HG03175 (cell line): ENCODE data around the gene FER1L5.
A peak's percentile ranks its signal among the peaks of the same experiment; 100 is the strongest.

Source experiments
- ATAC-seq: cut with Tn5 transposase; IDR thresholded peaks from one replicate; pipeline ENCODE4 v1.9.1; 2021; ENCODE audit warnings: mild to moderate bottlenecking, moderate library complexity; ENCODE audit not compliant: unreplicated experiment

Gene FER1L5

GRCh38 chr2:96739076-96739632, 96.6 kb downstream of the FER1L5 start:
- ATAC-seq, result no peak

GRCh38 chr2:96739633-96740428, 97.3 kb downstream of the FER1L5 start, which contains the start of gene LMAN2L:
Gene LMAN2L, minus strand, starts transcription at chr2:96740064. Its CDS starts 24 bp downstream, at chr2:96740040.
- ATAC-seq, result peak; percentile 100

GRCh38 chr2:96747061-96747617, 104.6 kb downstream of the FER1L5 start:
- no peak for ATAC-seq

- ATAC-seq, result no peak
Measured at GRCh38 chr2:96751800-96752199, 109.2 kb downstream of the FER1L5 start.

- no peak for ATAC-seq
Measured at GRCh38 chr2:96753661-96754282, 111.2 kb downstream of the FER1L5 start.

- no peak for ATAC-seq
Measured at GRCh38 chr2:96754317-96754716, 111.8 kb downstream of the FER1L5 start.
